RPMI7951 (cell line): ENCODE results near the gene SORCS1. TPM values are rescaled to one million over a fixed set of nuclear protein-coding genes. Genes with fewer than 3 reads are reported as not detected.

Experiments used
- DNase-seq: peaks from one replicate; pipeline ENCODE4 v3.0.0-alpha.2; 2012; ENCODE audit warnings: low read depth
- total RNA-seq: library from RNA; depleted of rRNA; stranded (reverse); fragments of >200 nt; shearing (Covaris generic); gene quantifications from 2 replicates; pipeline ENCODE4 v1.2.3, GENCODE V29; 2014

Gene SORCS1
- total RNA-seq, 1 experiment from 2014 or later, result under 0.01 TPM

- no peak for DNase-seq
Measured at GRCh38 chr10:106661767-106662140, 502.8 kb downstream of the SORCS1 start.

GRCh38 chr10:106661133-106661766, 503.3 kb downstream of the SORCS1 start:
- no peak for DNase-seq

- DNase-seq, result no peak
Measured at GRCh38 chr10:106660550-106660949, 504.0 kb downstream of the SORCS1 start.

- DNase-seq, result no peak
Measured at GRCh38 chr10:106655636-106656035, 508.9 kb downstream of the SORCS1 start.

GRCh38 chr10:106655165-106655564, 509.3 kb downstream of the SORCS1 start:
- DNase-seq, result no peak

GRCh38 chr10:106652279-106652678, 512.2 kb downstream of the SORCS1 start:
- no peak for DNase-seq

GRCh38 chr10:106648534-106649481, 515.7 kb downstream of the SORCS1 start:
- DNase-seq, result no peak

GRCh38 chr10:106643473-106643872, 521.0 kb downstream of the SORCS1 start:
- DNase-seq, result no peak

GRCh38 chr10:106637873-106638272, 526.6 kb downstream of the SORCS1 start:
- no peak for DNase-seq

GRCh38 chr10:106636766-106637491, 527.6 kb downstream of the SORCS1 start:
- no peak for DNase-seq

GRCh38 chr10:106635947-106636346, 528.6 kb downstream of the SORCS1 start:
- no peak for DNase-seq

- DNase-seq, result no peak
Measured at GRCh38 chr10:106631016-106631702, 533.3 kb downstream of the SORCS1 start.

GRCh38 chr10:106626371-106626770, 538.1 kb downstream of the SORCS1 start:
- no peak for DNase-seq

- DNase-seq, result no peak
Measured at GRCh38 chr10:106625751-106626150, 538.8 kb downstream of the SORCS1 start.

GRCh38 chr10:106619346-106619745, 545.2 kb downstream of the SORCS1 start:
- no peak for DNase-seq

- no peak for DNase-seq
Measured at GRCh38 chr10:106618646-106619045, 545.9 kb downstream of the SORCS1 start.

GRCh38 chr10:106615081-106615480, 549.4 kb downstream of the SORCS1 start:
- no peak for DNase-seq

- DNase-seq, result no peak
Measured at GRCh38 chr10:106614293-106614692, 550.2 kb downstream of the SORCS1 start.

GRCh38 chr10:106612381-106612780, 552.1 kb downstream of the SORCS1 start:
- no peak for DNase-seq

- DNase-seq, result no peak
Measured at GRCh38 chr10:106609470-106610266, 554.8 kb downstream of the SORCS1 start.

GRCh38 chr10:106608066-106608465, 556.4 kb downstream of the SORCS1 start:
- DNase-seq, result no peak
